Adrenal gland (tissue), 5 donors: ENCODE results near the gene KBTBD7.

Experiments used
- CTCF ChIP-seq, 6 experiments: fragments of 450-650 bp in 4 of 6; fragments of 200-600 bp in 2 of 6; sonication (generic) in 1 of 6; IDR thresholded peaks; 1 replicate in 5 of 6; 2 replicates in 1 of 6; pipeline versions ENCODE4 v1.5.1 to v1.8.0; 2016 to 2021; ENCODE audit warnings: antibody characterized with exemption in 6 of 6, mild to moderate bottlenecking in 2 of 6, moderate library complexity in 1 of 6
- POLR2A ChIP-seq, 2 donors: fragments of 450-650 bp; IDR thresholded peaks; one replicate each; pipeline ENCODE4 v1.6.1; 2017; ENCODE audit warnings: antibody characterized with exemption in 2 of 2, mild to moderate bottlenecking in 2 of 2, moderate library complexity in 1 of 2
- donor health status: DM: no; HTN: no; CAD: no.

- TF ChIP-seq CTCF (IDR thresholded peaks at IDR 0.05) (no peak), POLR2A (IDR thresholded peaks at IDR 0.05) (no peak)
These were observed 5.8 kb upstream of the KBTBD7 start for GRCh38 chr13:41200126-41200525.
